CD4-positive, CD25-positive, alpha-beta regulatory T cell (primary cell): ENCODE results near the gene RPL22. TPM values are rescaled to one million over a fixed set of nuclear protein-coding genes. Genes with fewer than 3 reads are reported as not detected.
A peak's percentile ranks its signal among the peaks of the same experiment; 100 is the strongest.

ENCODE experiments used
- ATAC-seq, 2 donors: fragments of 150-1000 bp; cut with Tn5 transposase; one replicate each; pipeline ENCODE4 v1.10.0; 2021; ENCODE audit warnings: low read depth in 2 of 2, moderate number of reproducible peaks in 2 of 2, moderate library complexity in 1 of 2
- DNase-seq, 3 donors: peaks; one replicate each; pipeline versions ENCODE4 v3.0.0 to v3.0.0-alpha.2; 2012 to 2022; ENCODE audit warnings: mixed read lengths in 1 of 3
- H3K27ac ChIP-seq: one replicate; pipeline ENCODE4 v1.7.0; 2013; ENCODE audit warnings: mild to moderate bottlenecking, low read length; ENCODE audit not compliant: insufficient read depth, poor library complexity, severe bottlenecking
- H3K27me3 ChIP-seq: one replicate; pipeline ENCODE4 v1.7.0; 2013; ENCODE audit warnings: low read length; ENCODE audit not compliant: control insufficient read depth, insufficient read depth
- H3K36me3 ChIP-seq: one replicate; pipeline ENCODE4 v1.7.0; 2013; ENCODE audit warnings: mild to moderate bottlenecking, low read length, moderate library complexity; ENCODE audit not compliant: control insufficient read depth, insufficient read depth
- H3K4me1 ChIP-seq: 2 replicates; pipeline ENCODE4 v1.7.0; 2013; ENCODE audit warnings: mild to moderate bottlenecking, low read length; ENCODE audit not compliant: insufficient read depth, control insufficient read depth, poor library complexity, severe bottlenecking
- H3K4me3 ChIP-seq: one replicate; pipeline ENCODE4 v1.7.0; 2013; ENCODE audit warnings: low read depth, mild to moderate bottlenecking, low read length, moderate library complexity
- H3K9me3 ChIP-seq, 2 experiments: 1 replicate in 1 of 2; 2 replicates in 1 of 2; pipeline ENCODE4 v1.7.0; 2013; ENCODE audit warnings: low read length in 2 of 2, mild to moderate bottlenecking in 1 of 2, moderate library complexity in 1 of 2; ENCODE audit not compliant: control insufficient read depth in 2 of 2
- H3K27ac Mint-ChIP-seq, 3 donors: one replicate each; pipeline ENCODE4 v1.8.0; 2020 to 2022; ENCODE audit warnings: mild to moderate bottlenecking in 3 of 3, mixed read lengths in 3 of 3, moderate library complexity in 2 of 3
- H3K27me3 Mint-ChIP-seq: one replicate; pipeline ENCODE4 v1.8.0; 2022; ENCODE audit warnings: mild to moderate bottlenecking, mixed read lengths
- H3K36me3 Mint-ChIP-seq: one replicate; pipeline ENCODE4 v1.8.0; 2020; ENCODE audit warnings: mixed read lengths
- H3K4me1 Mint-ChIP-seq, 4 donors: one replicate each; pipeline ENCODE4 v1.8.0; 2020 to 2022; ENCODE audit warnings: mixed read lengths in 4 of 4, mild to moderate bottlenecking in 1 of 4
- H3K4me3 Mint-ChIP-seq, 4 donors: one replicate each; pipeline ENCODE4 v1.8.0; 2020 to 2022; ENCODE audit warnings: mild to moderate bottlenecking in 4 of 4, mixed read lengths in 4 of 4, moderate library complexity in 3 of 4
- H3K9me3 Mint-ChIP-seq, 7 donors: one replicate each; pipeline ENCODE4 v1.8.0; 2020 to 2022; ENCODE audit warnings: mixed read lengths in 7 of 7, mild to moderate bottlenecking in 3 of 7, moderate library complexity in 2 of 7
- polyA plus RNA-seq, 4 donors: library from polyadenylated mRNA; unstranded; fragments of 300-500 nt; fragmentation: Illumina TruSeq; gene quantifications; one replicate each; pipeline ENCODE4 v1.2.3, GENCODE V29; 2021
- total RNA-seq: library from RNA; stranded (reverse); gene quantifications from one replicate; pipeline ENCODE4 v1.2.3, GENCODE V29; 2022

Gene RPL22
- total and polyA plus RNA-seq, 5 donors from 2014 or later: 152 to 405 (median 196) TPM

- no peaks in the 10 kb centered on the region for H3K36me3 Mint-ChIP-seq
- H3K4me1 Mint-ChIP-seq: peaks cover 0 to 20% (median 7%) of the 10 kb centered on the region in 4 donors
- H3K27ac Mint-ChIP-seq: no peak overlapping the region
- peak overlapping the region; percentile 58 to 71 (median 70) for H3K4me3 Mint-ChIP-seq
- Histone ChIP-seq H3K9me3 (no peaks in the 10 kb centered on the region), H3K27me3 (peaks cover 2% of the 10 kb centered on the region), H3K4me1 (peaks cover 41% of the 10 kb centered on the region), H3K36me3 (no peaks in the 10 kb centered on the region), H3K4me3 (no peak overlapping the region), H3K27ac (no peak overlapping the region)
- ATAC-seq: peak; percentile 2 to 7
- no peak for DNase-seq
- H3K9me3 Mint-ChIP-seq: no peaks in the 10 kb centered on the region
- H3K27me3 Mint-ChIP-seq: peaks cover 24% of the 10 kb centered on the region
These were observed 7.1 kb upstream of the RPL22 start for GRCh38 chr1:6206520-6206855.

GRCh38 chr1:6205849-6206519 lies 6.6 kb upstream of the RPL22 start, which contains the start of gene RNF207:
RNF207 (plus strand) TSS chr1:6206119; CDS start chr1:6206536, 417 bp downstream.
- H3K4me3 ChIP-seq: peak within 1 kb of the TSS; percentile 31
- no peaks in the 10 kb centered on the region for H3K9me3 ChIP-seq
- no peaks in the 10 kb centered on the region for H3K9me3 Mint-ChIP-seq
- H3K27ac Mint-ChIP-seq: no peak within 1 kb of the TSS
- peaks cover 2% of the 10 kb centered on the region for H3K27me3 ChIP-seq
- H3K4me1 ChIP-seq: peaks cover 41% of the 10 kb centered on the region
- peak within 1 kb of the TSS; percentile 71 to 90 (median 80) for H3K4me3 Mint-ChIP-seq
- H3K36me3 ChIP-seq: no peaks in the 10 kb centered on the region
- no peaks in the 10 kb centered on the region for H3K36me3 Mint-ChIP-seq
- H3K27ac ChIP-seq: no peak within 1 kb of the TSS
- DNase-seq (peak; percentile 30 to 45 (median 38)), ATAC-seq (peak; percentile 40 to 54)
- peaks cover 0 to 21% (median 7%) of the 10 kb centered on the region in 4 donors for H3K4me1 Mint-ChIP-seq
- peaks cover 24% of the 10 kb centered on the region for H3K27me3 Mint-ChIP-seq

- peaks cover 3% of the 10 kb centered on the region for H3K36me3 Mint-ChIP-seq
- H3K27me3 Mint-ChIP-seq: peaks cover 20% of the 10 kb centered on the region
- no peaks in the 10 kb centered on the region for H3K27me3 ChIP-seq
- no peak overlapping the region for H3K4me3 Mint-ChIP-seq
- no peak overlapping the region for H3K4me3 ChIP-seq
- no peak for ATAC-seq
- H3K27ac Mint-ChIP-seq: no peak overlapping the region
- H3K27ac ChIP-seq: no peak overlapping the region
- H3K4me1 Mint-ChIP-seq: peaks cover 21 to 45% (median 33%) of the 10 kb centered on the region in 4 donors
- H3K36me3 ChIP-seq: no peaks in the 10 kb centered on the region
- peaks cover 53% of the 10 kb centered on the region for H3K4me1 ChIP-seq
- no peak for DNase-seq
- no peaks in the 10 kb centered on the region for H3K9me3 ChIP-seq
- H3K9me3 Mint-ChIP-seq: peaks cover 0 to 4% (median 0%) of the 10 kb centered on the region in 7 donors
These were observed 2.9 kb upstream of the RPL22 start for GRCh38 chr1:6202256-6202655.

GRCh38 chr1:6200188-6200809 lies 904 bp upstream of the RPL22 start:
- Histone ChIP-seq H3K36me3 (peaks cover 15% of the 10 kb centered on the region), H3K4me3 (peak overlapping the region; percentile 86), H3K27ac (peak overlapping the region; percentile 74), H3K9me3 (no peaks in the 10 kb centered on the region), H3K27me3 (no peaks in the 10 kb centered on the region), H3K4me1 (peaks cover 34% of the 10 kb centered on the region)
- H3K4me1 Mint-ChIP-seq: peaks cover 21 to 52% (median 41%) of the 10 kb centered on the region in 4 donors
- H3K27ac Mint-ChIP-seq: peak overlapping the region; percentile 57 to 96 (median 96)
- H3K27me3 Mint-ChIP-seq: peaks cover 12% of the 10 kb centered on the region
- ATAC-seq: no peak
- DNase-seq: no peak
- peaks cover 13% of the 10 kb centered on the region for H3K36me3 Mint-ChIP-seq
- peak overlapping the region; percentile 91 to 99 (median 93) for H3K4me3 Mint-ChIP-seq
- H3K9me3 Mint-ChIP-seq: peaks cover 0 to 4% (median 0%) of the 10 kb centered on the region in 7 donors

- DNase-seq (peak in 1 of 3 donors; percentile 52), ATAC-seq (peak; percentile 3 to 4)
- Histone ChIP-seq H3K36me3 (peaks cover 24% of the 10 kb centered on the region), H3K4me3 (peak overlapping the region; percentile 93), H3K27me3 (no peaks in the 10 kb centered on the region), H3K27ac (peak overlapping the region; percentile 74), H3K9me3 (no peaks in the 10 kb centered on the region), H3K4me1 (peaks cover 28% of the 10 kb centered on the region)
- Mint-ChIP-seq H3K4me3 (peak overlapping the region; percentile 91 to 99 (median 93)), H3K36me3 (peaks cover 13% of the 10 kb centered on the region), H3K27ac (peak overlapping the region; percentile 82 to 96 (median 94)), H3K27me3 (peaks cover 5% of the 10 kb centered on the region), H3K4me1 (peaks cover 21 to 47% (median 38%) of the 10 kb centered on the region in 4 donors), H3K9me3 (peaks cover 0 to 4% (median 0%) of the 10 kb centered on the region in 7 donors)
These were observed 623 bp downstream of the RPL22 start for GRCh38 chr1:6198646-6199297.

- DNase-seq (no peak), ATAC-seq (no peak)
- peaks cover 5% of the 10 kb centered on the region for H3K27me3 Mint-ChIP-seq
- peaks cover 0 to 4% (median 0%) of the 10 kb centered on the region in 7 donors for H3K9me3 Mint-ChIP-seq
- Histone ChIP-seq H3K4me1 (peaks cover 28% of the 10 kb centered on the region), H3K9me3 (no peaks in the 10 kb centered on the region), H3K4me3 (peak overlapping the region; percentile 93), H3K27ac (no peak overlapping the region), H3K27me3 (no peaks in the 10 kb centered on the region), H3K36me3 (peaks cover 33% of the 10 kb centered on the region)
- peaks cover 14% of the 10 kb centered on the region for H3K36me3 Mint-ChIP-seq
- H3K4me1 Mint-ChIP-seq: peaks cover 21 to 49% (median 39%) of the 10 kb centered on the region in 4 donors
- H3K4me3 Mint-ChIP-seq: peak overlapping the region; percentile 91 to 99 (median 93)
- peak overlapping the region; percentile 54 to 96 (median 82) for H3K27ac Mint-ChIP-seq
These were observed 1.5 kb downstream of the RPL22 start for GRCh38 chr1:6197746-6198427.

GRCh38 chr1:6191968-6192367 lies 7.4 kb downstream of the RPL22 start:
- DNase-seq: no peak
- H3K27ac ChIP-seq: no peak overlapping the region
- Mint-ChIP-seq H3K27ac (no peak overlapping the region), H3K36me3 (peaks cover 23% of the 10 kb centered on the region), H3K4me3 (no peak overlapping the region), H3K4me1 (peaks cover 4 to 30% (median 17%) of the 10 kb centered on the region in 4 donors), H3K9me3 (no peaks in the 10 kb centered on the region), H3K27me3 (no peaks in the 10 kb centered on the region)
- peaks cover 83% of the 10 kb centered on the region for H3K36me3 ChIP-seq
- H3K27me3 ChIP-seq: no peaks in the 10 kb centered on the region
- ATAC-seq: no peak
- H3K9me3 ChIP-seq: no peaks in the 10 kb centered on the region
- H3K4me3 ChIP-seq: no peak overlapping the region
- no peaks in the 10 kb centered on the region for H3K4me1 ChIP-seq
